NCI-H1417 (cell line): ENCODE data around the gene KCNB1.

Source experiments
- DNase-seq, 3 experiments: peaks; one replicate each; lab custom pipeline; 2025; lab: John Stamatoyannopoulos, UW

The KCNB1 gene

DNA sequence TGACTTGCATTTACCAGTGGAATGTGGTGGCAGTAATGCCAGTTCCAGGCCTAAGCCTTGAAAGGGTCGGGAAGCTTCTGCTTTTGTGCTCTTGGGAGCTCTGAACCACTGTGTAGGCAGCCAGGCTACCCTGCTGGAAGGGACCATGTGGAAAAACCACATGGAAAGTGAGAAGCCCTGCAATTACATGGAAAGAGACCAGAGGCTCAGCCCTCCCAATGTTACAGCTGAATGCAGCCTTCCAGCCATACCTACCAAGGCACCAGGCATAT lies 14.9 kb upstream of the KCNB1 start:
- DNase-seq = no peak

DNA sequence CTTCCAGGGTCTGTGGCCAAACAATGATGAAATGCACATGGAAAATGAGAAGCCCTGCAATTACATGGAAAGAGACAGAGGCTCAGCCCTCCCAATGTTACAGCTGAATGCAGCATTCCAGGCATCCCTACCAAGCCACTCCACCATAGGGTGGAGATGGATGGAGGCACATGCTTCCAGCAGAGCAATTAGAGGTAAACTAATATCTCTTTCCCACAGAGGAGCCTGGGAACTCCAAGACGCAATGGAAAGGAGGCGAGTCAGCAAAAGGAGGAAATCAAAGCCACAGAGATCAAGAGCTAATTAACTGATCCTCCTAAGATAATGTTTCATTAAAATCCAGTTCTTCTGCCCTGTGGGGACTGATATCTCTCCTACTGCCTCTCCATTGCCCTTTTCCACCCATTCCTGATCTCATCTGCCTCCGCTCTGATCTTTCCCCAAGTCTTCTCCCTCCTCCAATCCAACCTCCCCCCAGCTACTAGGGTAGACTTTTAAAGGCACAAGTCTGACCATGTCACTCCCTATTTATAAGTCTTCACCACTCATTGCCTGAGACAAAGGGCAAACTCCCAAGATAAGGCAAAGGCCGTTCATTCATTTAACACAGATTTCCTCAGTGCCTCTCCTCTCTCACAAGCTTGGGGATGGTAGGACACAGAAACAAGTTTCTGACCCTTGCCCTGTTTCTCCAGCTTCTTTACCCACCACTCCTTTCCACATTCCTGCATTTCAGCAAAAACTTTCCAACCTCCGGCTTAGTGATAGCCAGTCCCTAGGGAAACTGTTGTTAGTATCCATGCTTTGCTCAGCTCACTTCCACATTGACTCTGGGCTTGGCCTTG lies 14.3 kb upstream of the KCNB1 start:
- no peak for DNase-seq

DNA sequence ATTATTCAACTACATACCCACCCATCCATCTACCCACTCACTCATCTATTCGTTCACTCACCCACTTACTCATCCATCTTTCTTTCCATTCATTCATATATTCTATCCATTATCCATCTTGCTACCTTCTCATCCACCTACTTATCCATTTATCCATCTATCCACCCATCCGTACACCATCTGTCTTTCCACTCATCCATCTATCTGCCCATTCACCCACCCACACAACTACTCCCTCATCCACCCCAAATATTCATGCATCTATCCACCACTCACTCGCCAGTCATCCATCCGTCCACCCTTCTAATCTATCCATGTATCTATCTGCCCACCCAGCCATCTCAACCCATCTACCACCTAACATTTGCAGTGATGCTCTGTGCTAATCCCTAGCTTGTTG lies 13.6 kb upstream of the KCNB1 start:
- DNase-seq = no peak

DNA sequence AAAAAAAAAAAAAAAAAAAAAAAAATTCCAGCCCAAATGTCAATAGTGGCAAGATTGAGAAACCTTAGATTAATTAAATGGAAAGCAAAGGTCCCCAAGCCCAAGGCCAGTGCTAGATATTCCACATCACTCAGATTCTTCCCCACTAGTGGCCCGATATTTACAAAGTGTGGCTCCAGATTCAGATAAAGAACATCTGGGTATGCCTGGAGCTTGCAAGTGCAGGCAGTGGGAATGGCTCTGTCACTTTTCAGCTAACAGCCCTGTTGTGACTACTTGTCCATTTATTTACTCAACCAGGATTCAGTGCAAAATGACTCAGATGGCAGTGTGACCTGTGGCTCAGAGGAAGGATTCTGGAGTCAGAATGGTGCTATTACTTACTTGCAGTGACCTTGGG lies 8.2 kb upstream of the KCNB1 start:
- no peak for DNase-seq

DNA sequence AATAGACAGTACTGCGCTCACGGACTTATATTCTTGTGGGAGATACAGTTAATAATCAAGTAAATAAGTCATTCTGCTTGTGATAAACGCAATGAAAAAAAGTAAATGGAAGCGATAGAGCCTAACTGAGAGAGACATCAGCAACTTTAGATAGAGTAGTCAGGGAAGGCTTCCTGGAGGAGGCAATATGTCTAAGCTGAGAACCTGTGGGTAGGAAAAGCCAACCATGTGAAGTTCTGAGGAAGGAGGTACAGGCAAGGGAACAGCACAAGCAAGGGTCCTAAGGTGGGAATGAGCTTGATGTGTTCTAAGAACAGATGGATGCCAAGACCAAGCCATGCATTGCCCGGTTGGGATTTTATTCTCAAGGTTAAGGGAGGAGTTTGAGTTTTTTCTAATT lies 7.2 kb upstream of the KCNB1 start:
- DNase-seq = no peak

DNA sequence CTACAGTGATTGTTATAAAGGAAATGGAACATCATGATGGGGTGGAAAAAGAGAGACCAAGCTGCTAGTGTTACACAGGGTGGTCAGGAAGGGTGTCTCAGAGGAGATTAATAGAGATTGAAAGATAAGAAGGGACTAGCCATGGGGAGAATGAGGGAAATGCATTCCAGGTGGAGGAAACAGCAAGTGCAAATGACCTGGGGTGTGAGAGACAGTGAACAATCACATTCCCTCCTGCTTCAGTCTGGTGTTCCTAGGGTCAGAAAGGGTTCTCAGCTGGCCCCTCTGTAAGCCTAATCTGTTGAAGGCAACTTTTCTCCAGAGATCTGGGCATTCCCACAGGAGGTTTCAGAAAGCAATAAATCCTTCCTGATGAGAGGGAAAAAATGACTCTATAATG lies 3.6 kb upstream of the KCNB1 start:
- DNase-seq = no peak

DNA sequence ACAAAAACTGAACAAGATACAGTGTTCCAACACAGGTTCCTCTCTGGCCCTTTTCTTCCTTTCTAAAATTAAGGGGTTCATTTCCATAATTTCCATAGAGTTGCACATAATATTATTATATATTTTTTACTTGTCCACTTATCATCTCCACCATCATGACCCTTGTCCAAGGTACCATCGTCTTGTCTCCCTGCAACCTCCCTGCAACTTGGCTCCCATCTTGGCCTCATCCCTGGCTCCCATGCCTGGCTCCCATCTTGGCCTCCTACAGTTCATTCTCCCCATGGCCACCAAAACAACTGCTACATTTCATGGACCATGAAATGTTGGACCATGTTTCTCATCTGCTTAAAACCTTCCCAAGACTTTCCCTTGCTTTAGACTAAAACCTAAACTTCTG lies 3.1 kb upstream of the KCNB1 start:
- no peak for DNase-seq

DNA sequence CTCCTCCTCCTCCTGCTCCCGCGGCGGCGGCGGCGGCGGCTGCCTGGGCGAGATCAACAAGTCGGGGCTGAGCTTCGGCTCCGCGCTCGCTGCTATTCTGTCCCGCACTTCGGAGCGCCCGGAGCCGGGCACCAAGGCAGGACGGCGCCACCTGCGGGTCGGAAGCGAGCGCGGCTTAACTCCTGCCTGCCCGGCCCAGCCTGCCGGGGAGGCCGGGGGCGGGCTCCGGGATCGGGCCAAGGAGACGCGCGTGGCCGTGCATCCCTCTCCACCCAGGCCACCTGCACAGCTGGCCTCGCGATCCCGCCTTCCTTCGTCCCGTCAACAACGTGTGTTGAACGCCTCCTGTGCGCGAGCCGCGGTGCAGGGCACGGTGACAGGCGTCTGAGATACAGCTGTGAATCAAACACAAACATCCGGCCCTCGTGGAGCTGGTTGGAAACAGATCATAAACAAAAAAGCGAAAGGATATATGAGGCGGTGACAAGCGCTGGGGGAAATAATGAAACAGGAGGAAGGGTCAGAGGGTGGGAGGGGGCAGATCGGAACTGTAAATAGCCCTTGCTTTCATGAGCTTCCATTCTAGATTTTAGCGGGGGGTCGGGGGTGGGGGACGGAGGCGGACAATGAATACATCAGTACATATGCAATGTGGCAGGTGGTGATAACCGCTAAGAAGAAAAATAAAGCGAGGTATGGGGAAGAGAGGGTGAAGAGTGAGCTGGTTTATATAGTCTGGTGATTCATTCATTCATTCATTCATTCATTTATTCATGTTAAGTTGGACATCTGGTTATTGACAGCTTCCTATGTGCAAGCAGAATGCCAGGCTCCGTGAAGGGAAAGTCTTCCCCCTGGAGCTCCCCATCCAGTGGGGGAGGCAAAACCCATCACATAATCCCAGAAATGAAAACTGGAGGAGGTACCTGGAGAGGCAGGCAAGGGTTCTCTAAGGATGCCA lies 2.0 kb upstream of the KCNB1 start:
- DNase-seq = peak; percentile 83 to 92 (median 85)

DNA sequence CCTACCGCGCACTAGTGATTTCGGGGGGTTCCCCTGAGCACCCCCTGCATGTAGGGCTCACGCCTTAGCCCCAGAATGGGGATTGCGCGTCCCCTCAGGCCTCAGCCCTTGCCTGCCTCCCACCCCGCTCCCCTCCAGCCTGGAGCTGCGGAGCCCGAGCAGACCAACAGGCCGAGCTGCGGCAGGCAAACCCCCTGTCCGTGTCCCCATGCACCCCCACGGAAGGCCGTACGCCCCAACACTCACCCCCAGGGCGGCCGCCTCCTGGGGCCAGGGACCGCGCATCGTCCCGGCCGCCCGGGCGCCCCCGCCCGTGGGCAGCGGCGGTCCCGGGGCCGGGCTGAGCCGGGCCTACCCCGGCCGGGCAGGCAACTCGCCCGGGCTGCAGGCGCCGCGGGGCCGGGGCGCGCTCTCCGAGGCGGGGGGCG lies 1.2 kb upstream of the KCNB1 start:
- peak in 2 of 3 experiments; percentile 45 to 48 for DNase-seq

DNA sequence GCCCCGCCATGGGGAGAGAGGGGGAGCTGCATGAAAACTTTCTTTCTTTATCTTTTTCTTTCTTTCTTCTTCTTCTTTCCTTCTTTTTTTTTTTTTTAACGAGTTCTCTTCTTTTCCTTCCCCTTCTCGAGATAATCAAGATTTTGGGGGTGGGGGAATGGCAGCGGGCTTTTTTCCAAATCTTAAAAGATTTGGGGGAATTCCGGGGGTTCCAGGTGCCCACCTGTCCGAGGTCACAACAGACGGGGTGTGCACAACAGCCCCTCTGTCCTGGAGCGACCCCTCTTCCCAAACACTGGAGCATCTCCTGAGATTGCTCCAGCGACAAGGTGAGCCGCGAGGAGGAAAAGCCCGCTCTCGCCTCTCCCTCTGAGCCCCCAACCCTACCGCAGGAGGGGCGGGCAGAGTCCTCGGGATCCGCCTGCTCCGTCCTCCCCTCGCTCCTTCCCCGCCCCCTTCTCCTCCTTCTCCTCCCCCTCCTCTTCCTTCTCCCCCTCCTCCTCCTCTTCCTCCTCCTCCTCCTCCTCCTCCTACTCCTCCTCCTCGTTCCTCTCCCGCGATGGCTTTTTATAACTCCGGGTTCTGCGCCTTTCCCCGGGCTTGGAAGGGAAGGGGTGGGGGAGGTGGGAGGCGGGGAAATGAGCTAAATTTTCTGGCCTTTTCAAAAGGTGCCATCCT lies 689 bp upstream of the KCNB1 start:
- peak in 2 of 3 experiments; percentile 19 to 48 for DNase-seq

DNA sequence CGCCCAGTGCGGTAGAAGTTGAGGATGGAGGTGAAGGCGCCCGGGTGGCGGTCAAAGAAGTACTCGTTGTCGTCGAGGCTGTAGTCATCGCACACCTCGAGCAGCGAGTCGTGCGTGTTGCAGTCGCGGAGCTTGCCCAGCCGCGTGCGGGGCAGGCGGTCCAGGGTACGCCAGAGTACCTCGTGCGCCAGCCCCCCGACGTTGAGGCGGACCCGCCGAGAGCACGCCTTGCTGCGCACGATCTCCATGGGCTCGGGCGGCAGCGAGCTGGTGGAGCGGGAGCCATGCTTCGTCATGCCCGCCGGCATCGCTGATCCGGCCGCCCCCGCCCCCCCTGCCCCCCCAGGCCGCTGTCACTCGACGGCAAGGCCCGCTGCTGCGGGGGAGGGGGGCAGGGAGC lies 295 bp downstream of the KCNB1 start:
- DNase-seq = no peak

DNA sequence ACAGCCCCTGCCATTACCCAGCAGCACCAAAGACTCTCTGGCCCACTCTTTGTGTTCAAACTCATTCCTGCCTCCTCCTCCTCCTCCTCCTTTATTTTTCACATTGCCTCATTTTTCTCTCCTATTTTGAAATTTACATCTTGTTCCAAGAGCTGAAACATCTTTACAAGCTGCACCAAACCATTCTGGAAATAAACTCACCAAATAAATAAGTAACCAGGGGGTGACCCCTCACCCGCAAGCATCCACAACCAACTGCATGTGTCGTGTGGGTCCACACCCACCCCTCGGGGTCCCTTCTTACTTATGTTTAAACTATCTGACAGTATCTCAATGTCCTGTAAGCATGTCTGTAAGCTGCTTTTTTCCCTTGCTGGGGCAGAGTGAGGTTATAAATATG lies 1.4 kb downstream of the KCNB1 start:
- no peak for DNase-seq

DNA sequence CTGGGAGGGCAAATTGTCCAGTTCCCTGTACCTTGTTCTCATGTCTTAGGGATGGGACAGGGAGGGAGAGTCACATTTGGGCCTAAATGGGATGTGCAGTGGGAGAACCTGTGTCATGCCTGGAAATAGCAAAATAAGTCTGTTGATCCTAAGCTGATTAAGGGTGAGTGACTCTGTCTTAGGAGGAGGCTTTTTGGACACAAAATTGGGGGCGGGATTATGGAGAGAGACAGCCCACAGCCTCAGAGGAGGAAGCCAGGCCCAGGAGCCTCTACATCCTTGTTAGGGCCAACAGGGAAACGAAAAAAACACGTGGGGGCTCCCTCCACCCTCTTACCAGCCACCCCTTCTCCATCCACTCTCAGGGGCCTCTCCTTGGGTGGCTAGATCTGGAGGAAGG lies 2.2 kb downstream of the KCNB1 start:
- DNase-seq = no peak

DNA sequence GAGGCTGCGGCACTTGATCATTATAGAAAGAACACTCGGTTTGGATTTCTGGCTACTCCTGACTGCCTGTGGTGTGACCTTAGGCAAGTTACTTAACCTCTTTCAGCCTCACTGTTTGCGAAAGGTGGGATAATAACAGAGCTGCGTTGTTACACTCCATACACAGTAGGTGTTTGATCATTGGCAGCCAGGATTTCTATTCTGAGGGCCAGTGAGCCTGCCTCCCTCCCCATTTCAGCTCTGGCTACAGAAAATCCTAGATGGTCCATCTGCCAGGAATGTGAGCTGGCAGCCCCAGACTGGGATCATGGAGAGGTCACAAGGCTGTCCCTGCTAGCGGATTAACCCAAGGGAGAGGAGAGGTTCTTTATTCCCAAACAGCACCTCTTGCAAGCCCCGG lies 2.7 kb downstream of the KCNB1 start:
- peak in 2 of 3 experiments; percentile 6 to 52 for DNase-seq

DNA sequence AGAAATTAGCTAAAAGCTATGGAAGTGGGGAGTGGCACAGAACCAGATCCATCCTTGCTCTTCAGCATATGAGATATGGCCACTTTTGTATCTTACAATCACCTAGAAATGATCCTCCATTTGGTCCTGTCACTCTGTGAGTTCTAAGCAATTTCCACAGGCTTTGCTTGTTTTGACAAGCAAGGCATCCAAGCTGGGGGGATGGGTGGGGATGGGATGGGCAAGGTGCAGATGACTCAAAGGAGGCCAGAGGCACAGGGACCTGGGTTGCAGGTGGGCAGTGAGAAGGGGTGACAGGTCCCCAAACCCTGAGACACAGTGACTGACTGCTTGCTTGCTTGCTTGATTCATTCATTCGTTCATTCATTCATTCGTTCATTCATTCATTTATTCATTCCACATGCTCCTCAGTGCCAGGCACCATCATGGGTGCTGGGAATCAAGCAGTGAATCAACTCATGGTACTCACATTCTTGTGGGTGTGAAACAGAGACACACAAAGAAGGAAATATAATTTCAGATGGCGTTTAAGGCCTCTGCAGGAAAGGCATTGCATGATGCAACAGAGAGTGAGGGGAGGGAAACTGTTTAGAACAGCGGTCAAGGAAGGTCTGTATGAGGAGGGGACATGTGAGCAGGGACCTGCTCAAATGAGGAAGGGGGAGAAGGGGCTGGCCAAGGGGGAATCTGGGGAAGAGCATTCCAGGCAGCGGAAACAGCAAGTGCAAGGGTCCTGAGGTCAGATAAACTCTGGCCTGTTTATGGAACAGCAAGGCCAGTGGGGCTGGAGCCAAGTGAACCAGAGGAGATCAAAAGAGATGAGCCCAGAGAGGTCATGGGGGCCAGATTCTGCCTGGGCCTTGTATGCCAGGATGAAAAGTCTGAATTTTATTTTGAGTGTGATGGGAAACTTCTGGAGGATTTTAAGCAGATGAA lies 3.4 kb downstream of the KCNB1 start:
- DNase-seq = no peak

DNA sequence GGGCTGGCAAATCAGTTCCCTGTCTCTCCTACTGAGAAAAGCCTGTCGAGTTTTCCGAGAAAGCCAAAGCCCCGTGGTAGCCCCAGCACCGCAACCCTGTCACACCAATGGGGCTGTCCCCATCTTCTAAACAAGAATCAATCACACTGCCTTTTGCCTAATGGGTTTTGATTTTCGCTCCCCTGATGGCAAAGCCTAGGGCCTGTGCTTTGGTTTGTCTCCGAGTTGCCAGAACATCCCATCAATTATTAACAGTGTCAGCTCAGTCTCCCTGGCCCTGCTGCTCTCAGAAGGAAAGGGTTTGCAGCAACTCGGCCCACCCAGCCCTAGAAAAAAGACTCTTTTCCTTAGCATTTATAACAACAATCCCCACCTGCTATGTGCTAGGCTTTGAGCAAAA lies 4.2 kb downstream of the KCNB1 start:
- DNase-seq = no peak

DNA sequence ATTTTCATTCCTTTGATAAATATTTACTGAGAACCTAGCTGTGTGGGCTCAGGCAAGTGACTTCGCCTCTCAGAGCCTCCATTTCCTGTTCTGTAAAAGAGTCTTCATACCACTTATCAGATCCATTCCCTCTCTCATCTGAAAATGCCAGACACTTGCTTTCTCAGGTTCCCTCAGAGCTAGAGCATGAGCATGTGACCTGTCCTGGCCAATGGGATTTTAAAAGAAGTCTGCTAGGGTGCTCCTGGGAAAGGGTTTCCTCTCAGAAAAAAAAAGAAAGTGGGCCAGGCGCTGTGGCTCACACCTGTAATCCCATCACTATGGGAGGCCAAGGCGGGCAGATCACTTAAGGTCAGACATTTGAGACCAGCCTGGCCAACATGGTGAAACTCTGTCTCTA lies 5.3 kb downstream of the KCNB1 start:
- no peak for DNase-seq

DNA sequence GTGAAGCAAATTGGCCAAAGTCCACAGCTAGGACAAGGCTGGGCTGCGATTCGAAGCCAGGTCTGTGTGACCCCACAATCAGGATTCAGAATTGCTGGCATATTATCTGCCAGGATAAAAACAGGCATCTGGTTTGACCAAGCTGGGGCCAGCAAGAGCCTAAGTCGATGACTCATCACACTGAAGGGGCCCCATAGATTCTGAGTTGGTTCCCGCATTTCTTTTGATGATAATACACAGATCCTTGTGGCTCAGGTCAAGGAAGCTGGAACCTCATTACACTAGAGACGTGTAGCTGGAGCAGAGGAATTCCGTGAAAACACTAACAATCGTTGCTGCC lies 6.5 kb downstream of the KCNB1 start:
- no peak for DNase-seq

DNA sequence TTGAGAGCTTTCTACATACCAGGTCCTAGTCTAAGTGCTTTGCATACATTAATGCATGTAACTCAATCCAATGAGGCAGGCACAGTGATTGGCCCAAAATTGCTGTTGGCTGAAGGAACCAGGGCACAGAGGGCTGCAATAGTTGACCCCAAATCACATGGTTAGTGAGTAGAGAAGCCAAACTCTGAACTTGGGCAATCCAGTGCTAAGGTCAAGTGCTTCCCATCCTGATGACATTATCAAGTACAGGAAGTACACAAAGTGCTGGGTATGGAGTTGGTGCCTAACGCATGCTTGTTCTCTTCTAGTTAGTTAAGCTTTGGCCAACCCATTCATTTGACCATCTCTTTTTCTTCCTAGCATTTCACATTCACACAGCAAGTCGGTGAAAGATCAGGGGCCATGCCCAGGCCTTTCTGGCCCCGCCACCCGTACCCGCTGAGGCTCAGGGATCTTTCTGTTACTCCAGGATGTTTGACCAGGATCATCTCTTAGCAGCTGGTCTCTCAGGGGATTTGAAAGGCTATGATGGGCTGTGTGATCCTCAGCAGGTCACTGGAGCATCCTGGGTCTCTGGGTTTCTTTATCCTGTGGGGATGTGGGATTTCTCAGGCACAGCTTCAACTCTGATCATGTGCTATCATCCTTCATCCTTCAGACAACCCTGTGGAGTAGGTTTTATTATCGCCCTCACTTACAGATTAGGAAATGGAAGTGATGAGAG lies 7.0 kb downstream of the KCNB1 start:
- DNase-seq = no peak

DNA sequence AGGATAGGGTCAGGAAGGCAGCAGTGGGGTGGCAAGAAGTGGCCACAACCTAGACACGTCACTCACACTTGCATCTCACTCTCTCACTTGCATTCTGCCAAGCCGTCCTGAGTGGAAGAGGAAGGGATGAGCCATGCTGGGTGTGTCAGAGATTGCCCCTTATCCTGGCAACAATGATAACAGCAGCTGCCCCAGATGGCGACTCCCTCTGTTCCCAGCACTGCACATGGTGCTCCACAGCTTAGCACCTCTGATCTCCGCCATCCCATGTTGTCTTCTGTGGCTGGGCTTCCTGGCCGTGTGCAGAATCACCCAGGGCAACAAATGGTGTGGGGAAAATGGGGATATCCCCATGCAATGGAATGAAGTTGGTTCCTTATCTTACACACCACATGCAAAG lies 11.1 kb downstream of the KCNB1 start:
- no peak for DNase-seq

DNA sequence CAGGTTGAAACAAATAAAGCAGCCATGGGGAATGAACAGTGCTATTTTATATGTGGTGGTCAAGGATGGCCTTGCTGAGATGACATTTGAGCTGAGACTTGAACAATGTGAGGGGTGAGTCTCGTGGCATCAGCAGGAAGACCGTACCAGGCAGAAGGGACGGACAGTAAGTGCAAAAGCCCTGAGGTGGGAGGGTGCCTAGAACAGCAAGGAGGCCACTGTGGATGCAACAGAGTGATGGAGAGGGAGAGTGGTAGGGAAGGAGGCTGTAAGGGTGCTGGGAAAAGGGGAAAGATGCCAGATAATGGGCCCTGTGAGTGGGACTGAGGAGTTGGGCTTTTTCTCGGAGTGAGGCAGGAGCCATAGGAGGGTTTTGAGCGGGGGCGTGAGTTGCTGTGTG lies 11.5 kb downstream of the KCNB1 start:
- peak in 1 of 3 experiments; percentile 3 for DNase-seq
